Measurements from ENCODE around the gene LONRF3. TPM values are rescaled to one million over a fixed set of nuclear protein-coding genes. Genes with fewer than 3 reads are reported as not detected.
A peak's percentile ranks its signal among the peaks of the same experiment; 100 is the strongest.

The LONRF3 gene
- total and polyA plus RNA-seq, 2 of the 8 experiments (the other 6 are each of a cell fraction or from before 2014, with no cell fraction given) = 0.11 TPM; not detected in 1

- Histone ChIP-seq H3K4me2 (ENCODE audit: insufficient read depth in 1 of 2, low read depth in 2 of 2, low read length in 2 of 2) (no peak overlapping the region), H3K14ac (ENCODE audit: insufficient read length) (no peak overlapping the region), H2AFZ (ENCODE audit: low read length) (no peak overlapping the region), H3K4ac (replicated peaks; ENCODE audit: insufficient read length, low read depth, low read length) (no peak overlapping the region), H2BK15ac (ENCODE audit: low read length) (no peak overlapping the region), H2BK12ac (ENCODE audit: low read depth, low read length) (no peak overlapping the region), H4K8ac (ENCODE audit: extremely low read depth, insufficient read depth, low read length) (no peak overlapping the region), H3K79me1 (ENCODE audit: low read depth, low read length) (no peaks in the 10 kb centered on the region), H3K23me2 (ENCODE audit: low read depth, low read length) (no peaks in the 10 kb centered on the region), H2BK120ac (replicated peaks; ENCODE audit: low read depth, low read length) (no peak overlapping the region), H3K79me2 (ENCODE audit: control insufficient read depth in 1 of 2, insufficient read depth in 2 of 2, low read length in 2 of 2) (no peaks in the 10 kb centered on the region), H3K27ac (ENCODE audit: low read depth, low read length) (no peak overlapping the region), H3K4me3 (ENCODE audit: extremely low read depth in 1 of 4, insufficient read depth in 2 of 4, low read depth in 3 of 4, low read length in 4 of 4) (no peak overlapping the region), H3K56ac (replicated peaks; ENCODE audit: insufficient read length, low read depth, low read length) (no peak overlapping the region), H3K9me3 (ENCODE audit: insufficient read depth in 2 of 2, low read depth in 1 of 2, low read length in 1 of 2) (no peaks in the 10 kb centered on the region), H3K4me1 (replicated peaks in 1 of 4; ENCODE audit: control insufficient read depth in 3 of 4, insufficient read depth in 4 of 4, low read length in 3 of 4) (no peaks in the 10 kb centered on the region), H4K5ac (ENCODE audit: insufficient read length, low read depth, low read length) (no peak overlapping the region), H2BK20ac (ENCODE audit: low read length) (no peak overlapping the region), H4K20me1 (replicated peaks in 1 of 2; ENCODE audit: control insufficient read depth in 1 of 2, insufficient read depth in 2 of 2, low read length in 2 of 2) (no peaks in the 10 kb centered on the region), H3K27me3 (replicated peaks in 1 of 4; ENCODE audit: control insufficient read depth in 3 of 4, extremely low read depth in 1 of 4, insufficient read depth in 3 of 4, low read length in 3 of 4) (no peaks in the 10 kb centered on the region), H3K23ac (ENCODE audit: insufficient read length) (no peak overlapping the region), H3K9ac (replicated peaks in 1 of 4; ENCODE audit: extremely low read depth in 1 of 4, low read depth in 3 of 4, low read length in 3 of 4) (no peak overlapping the region), H2AK5ac (ENCODE audit: low read depth, low read length) (no peak overlapping the region), H3K36me3 (ENCODE audit: control insufficient read depth in 2 of 4, insufficient read depth in 4 of 4, low read length in 3 of 4) (no peaks in the 10 kb centered on the region), H3K18ac (ENCODE audit: extremely low read depth, low read length) (no peak overlapping the region), H2BK5ac (ENCODE audit: low read depth, low read length) (no peak overlapping the region), H4K91ac (replicated peaks; ENCODE audit: insufficient read length, low read length) (no peak overlapping the region)
- WGBS, 2 experiments (ENCODE audit: extremely low coverage in 1 of 2, insufficient coverage in 1 of 2, insufficient read length in 1 of 2, insufficient replicate concordance in 2 of 2, low coverage in 1 of 2, low lambda C conversion rate in 2 of 2, missing lambda C conversion rate in 1 of 2) = 25% methylated on average over 2 of the region's 3 CpGs; no CpG with 5 or more reads in 1 of the 2 experiments
- FAIRE-seq (no peak), DNase-seq (ENCODE audit: low read depth in 1 of 2, low spot score in 2 of 2) (peak in 1 of 2 experiments; percentile 58)
- ChIA-PET CTCF (ENCODE audit: partially characterized antibody) (interaction anchor here (0.6 to 2.7 kb wide), 15 partner anchors 14 to 177 kb away, joined by 3 to 14 read pairs (median 4); no protein-coding TSS in a partner anchor), POLR2A (ENCODE audit: partially characterized antibody) (interaction anchor here (1.0 kb wide), 1 partner anchor 33 kb away, joined by 3 read pairs; the partner anchor contains the start of gene LONRF3)
- TF ChIP-seq SIN3A (conservative IDR thresholded peaks at IDR 0.05 in 1 of 2, IDR thresholded peaks at IDR 0.05 in 1 of 2; ENCODE audit: low read depth in 1 of 2, low read length in 2 of 2) (no peak), EP300 (IDR thresholded peaks at IDR 0.05; ENCODE audit: borderline replicate concordance in 1 of 2, low read depth in 2 of 2, low read length in 2 of 2) (no peak), POLR2AphosphoS5 (IDR thresholded peaks at IDR 0.05; ENCODE audit: low read depth, low read length) (no peak), RAD21 (IDR thresholded peaks at IDR 0.05 in 1 of 2, conservative IDR thresholded peaks at IDR 0.05 in 1 of 2; ENCODE audit: low read depth in 2 of 2, low read length in 2 of 2) (peak; percentile 26 to 46), CTBP2 (IDR thresholded peaks at IDR 0.05; ENCODE audit: borderline replicate concordance, insufficient read depth, insufficient read length, low read length) (no peak), CTCF (IDR thresholded peaks at IDR 0.05; ENCODE audit: control extremely low read depth in 1 of 3, insufficient read depth in 1 of 3, low read depth in 1 of 3, low read length in 3 of 3) (peak in 2 of 3 experiments; percentile 42 to 48; a peak in 3 of 4 replicates), SIX5 (IDR thresholded peaks at IDR 0.05; ENCODE audit: low read depth, low read length) (no peak), POLR2A (IDR thresholded peaks at IDR 0.05; ENCODE audit: control extremely low read depth in 1 of 2, low read depth in 2 of 2, low read length in 2 of 2) (no peak), BRCA1 (IDR thresholded peaks at IDR 0.05; ENCODE audit: low read depth, low read length) (no peak)
These were observed 33.8 kb downstream of the LONRF3 start for GRCh38 chrX:119008110-119008744.
